GM21381 (cell line): ENCODE results near the gene BAHD1.
A peak's percentile ranks its signal among the peaks of the same experiment; 100 is the strongest.

ENCODE experiments used
- ATAC-seq: cut with Tn5 transposase; IDR thresholded peaks from one replicate; pipeline ENCODE4 v1.9.1; 2021; ENCODE audit warnings: mild to moderate bottlenecking, moderate library complexity; ENCODE audit not compliant: unreplicated experiment

The BAHD1 gene

DNA sequence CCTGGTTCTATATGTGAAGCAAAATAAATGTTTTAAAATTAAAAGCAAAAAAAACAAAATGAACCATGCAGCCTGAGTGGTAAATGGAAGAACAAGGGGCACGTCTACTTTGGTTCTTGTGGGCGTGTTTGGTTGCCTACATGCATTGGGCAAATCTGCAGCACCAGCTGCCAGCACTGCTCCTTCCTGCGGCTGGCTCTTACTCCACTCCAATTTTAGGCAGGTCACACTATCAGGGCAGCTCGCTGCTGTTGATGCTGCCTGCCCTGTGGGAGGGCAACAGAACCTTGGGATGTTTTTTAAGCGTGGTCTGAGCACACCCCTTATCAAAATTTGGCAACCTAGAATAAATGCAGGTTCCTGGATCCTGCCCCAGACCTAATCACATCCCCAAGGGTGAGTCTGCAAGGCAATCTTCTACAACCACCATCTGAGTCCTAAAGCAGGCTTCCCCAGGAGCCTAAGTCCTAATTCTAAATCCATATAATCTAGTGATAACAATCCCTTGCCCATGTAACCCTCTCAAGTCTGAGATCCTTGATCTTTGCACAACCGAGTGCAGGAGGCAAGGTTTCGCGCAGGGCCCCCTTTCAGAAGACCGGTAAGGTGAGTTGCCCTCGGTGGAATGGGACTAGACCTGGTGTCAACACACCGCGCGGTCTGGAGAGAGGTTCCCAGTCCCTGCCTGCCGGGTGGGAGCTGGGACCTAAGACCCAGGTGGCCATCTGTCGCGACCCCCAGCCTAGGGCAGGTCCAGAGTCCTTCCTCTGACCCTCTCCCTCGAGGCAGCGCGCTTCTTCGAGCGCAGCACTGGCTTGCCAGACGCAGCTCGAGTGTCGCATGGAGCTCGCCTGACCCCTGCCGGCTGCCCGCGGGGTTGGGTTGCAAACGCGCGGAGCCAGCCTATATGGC, 19.3 kb upstream of the BAHD1 start:
- no peak for ATAC-seq

DNA sequence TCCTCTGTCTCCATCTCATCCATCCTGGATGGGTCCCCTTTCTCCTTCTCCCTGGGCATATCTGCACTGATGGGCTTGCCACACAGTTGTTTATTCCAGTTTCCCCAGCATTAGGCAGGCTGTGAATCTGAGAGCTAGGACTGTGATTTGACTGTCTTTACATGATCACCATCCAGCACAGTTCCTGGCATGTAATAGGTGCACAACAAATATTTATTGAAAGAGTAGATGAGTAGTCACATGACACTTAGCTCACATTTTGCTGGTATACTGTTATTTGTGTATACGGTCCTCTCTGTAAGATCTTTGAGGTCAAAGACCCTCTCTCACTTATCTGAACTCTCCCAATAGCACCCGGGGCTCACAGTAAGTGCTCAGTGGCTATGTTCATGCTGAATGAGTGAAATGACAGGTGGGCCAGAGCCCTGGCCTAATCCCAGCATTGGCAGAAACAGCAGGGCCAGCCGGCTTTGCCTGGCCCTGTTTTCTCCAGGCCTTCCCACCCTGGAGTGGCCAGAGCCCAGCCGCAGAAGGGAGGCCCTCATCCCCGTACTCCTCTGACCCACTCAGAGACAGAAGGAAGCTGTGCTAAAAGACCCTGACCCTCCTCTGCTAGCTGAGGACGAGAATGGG, 16.2 kb upstream of the BAHD1 start:
- ATAC-seq = no peak

DNA sequence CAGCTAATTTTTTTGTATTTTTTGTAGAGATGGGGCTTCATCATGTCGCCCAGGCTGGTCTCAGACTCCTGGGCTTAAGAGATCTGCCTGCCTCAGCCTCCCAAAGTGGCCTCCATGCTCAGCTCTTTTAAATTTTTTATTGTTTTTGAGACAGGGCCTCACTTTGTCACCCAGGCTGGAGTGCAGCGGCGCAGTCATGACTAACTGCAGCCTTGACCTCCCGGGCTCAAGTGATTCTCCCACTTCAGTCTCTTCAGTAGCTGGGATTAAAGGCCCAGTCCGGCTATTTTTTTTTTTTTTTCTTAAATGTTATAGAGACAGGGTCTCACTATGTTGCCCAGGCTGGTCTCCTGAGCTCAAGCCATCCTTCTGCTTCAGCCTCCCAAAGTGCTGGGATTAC, 15.1 kb upstream of the BAHD1 start:
- no peak for ATAC-seq

DNA sequence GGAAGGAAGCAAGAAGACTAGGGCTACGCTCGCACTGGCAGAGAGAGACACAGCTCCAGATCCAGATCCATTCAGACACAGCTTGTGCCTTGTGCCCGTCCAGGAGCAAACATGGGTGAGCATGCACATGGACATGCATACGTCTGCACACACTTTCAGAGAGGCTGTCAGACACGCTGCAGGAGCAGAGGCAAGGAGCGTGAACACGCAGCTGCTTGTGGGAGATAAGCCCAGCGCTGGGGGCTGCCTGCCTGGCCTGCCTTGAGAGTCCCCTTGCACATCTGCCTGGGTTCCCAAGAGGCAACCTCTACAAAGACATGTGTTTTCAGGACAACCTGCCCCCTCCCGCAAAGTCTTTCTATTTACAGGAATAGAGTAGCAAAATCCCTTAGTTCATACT, 13.6 kb upstream of the BAHD1 start:
- ATAC-seq = no peak

DNA sequence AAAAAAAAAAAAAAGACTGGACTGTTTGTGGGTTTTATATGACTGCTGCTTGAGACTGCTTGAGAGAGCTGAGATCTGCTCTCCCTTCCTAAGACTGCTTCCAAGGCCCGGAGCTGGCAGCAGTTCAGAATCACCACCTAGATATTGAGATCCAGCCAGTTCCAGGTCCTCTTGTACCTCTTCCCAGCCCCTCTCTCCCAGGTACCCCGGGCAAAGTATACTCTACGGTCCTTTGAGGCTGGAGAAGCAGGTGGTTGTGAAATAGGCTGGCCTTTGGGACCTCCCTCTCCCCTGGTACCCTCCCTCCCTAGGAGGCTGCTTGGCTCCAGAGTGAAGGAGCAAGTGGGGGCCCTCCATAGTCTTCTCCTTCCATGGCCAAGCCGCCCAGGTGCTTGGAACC, 12.6 kb upstream of the BAHD1 start:
- ATAC-seq = no peak

DNA sequence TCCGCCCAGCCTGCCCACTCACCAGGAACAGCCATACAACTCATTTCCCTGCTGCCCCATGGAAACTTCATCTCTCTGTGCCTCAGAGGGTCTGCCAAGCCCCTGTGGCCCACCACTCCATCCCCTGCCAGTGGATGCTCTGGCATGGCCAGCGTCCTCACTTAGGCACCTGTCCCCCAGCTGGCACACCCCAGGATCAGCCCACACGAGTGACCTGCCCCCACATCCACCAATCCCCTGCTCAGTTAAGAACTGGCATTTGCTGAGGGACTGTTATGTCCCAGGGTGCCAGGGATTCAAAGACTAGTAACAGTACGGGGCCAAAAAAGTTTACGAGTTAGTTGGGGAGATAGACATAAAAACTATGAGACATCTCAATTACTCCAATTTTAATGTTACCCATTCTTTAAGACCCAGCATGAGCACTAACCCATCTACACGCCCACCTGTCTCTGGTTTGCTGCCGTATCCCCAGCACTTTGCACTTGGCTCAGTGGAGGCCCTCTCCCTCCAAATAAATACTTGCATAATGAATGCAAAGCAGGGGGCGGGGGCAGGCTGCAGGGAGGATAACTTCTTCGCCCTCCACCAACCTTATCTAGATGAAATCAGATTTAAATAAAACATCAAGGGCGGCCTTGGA, 11.6 kb upstream of the BAHD1 start:
- ATAC-seq = no peak

DNA sequence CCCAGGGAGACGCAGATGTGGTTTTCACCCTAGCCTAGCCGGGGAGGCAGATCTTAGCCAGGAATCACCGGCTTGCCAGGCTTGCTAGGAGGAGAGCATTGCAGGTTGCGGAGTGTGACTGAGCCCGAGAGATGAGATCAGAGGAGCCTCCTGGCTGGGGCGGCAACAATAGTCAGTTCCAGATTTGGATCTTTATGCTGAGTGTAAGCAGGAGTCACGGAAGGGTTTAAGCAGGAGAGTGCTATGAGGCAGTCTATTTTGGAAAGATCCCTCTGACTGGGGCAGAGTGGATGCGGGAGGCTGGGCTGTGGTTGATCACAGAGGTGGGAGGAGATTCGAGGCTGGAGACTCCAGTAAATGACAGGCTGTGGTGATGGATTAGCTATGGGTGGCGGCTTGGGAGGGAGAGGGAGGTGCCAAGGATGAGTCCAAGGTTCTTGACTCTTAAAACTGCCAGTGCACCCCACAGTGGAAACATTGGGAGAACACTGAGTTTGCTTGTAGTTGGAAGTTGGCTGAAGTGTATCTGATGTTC, 10.4 kb upstream of the BAHD1 start:
- ATAC-seq = no peak

DNA sequence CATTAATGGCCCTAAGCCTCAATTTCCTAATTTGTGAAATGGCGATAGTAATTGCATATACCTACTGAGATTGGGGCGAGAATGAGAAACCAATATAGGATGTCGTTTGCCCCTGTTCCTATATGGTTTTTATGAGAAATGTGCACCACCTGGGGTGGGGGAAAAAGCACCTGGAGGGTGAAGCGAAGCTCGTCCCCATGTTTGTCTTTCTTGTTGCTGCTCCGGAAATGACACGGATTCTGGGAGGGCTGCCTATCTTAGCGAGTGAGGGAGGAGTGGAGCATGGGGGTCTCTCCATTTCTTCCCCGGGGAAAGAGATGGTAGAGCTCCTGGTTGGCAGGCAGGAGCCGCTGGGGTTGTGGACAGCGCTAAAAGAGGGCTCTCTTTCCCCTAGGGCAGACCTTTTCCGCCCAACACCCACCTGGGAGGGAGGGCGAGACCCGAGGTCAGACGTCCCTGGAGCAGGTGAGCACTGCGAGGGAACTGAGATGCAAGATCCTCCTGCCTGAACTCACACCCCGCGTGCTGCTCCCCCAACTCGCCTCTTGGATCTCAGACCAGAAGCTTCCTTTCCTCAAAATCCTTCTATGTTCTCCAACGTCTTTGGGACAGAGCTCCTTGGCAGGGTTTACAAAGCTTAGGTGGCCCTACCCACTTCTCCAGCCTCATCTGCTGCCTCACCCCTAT, 5.6 kb upstream of the BAHD1 start:
- no peak for ATAC-seq

DNA sequence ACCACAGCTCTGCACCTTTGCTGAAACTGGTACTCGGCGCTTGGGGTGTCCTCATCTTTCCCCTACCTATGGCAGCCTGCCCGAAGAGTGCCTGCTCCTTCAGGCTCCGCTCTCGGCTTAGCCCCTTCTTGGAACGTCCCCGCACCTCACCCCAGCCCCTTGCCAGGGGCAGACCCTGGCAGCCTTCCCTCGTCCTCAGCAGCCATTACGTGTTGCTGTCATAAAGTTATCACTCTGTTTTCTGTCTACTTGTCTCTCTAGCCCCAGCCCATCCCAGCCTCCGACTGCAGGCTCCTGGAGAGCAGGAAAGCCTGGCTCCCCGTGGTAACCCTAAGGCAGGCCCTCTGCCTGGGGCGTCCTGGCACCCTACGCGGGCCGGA, 5.1 kb upstream of the BAHD1 start:
- ATAC-seq = no peak

DNA sequence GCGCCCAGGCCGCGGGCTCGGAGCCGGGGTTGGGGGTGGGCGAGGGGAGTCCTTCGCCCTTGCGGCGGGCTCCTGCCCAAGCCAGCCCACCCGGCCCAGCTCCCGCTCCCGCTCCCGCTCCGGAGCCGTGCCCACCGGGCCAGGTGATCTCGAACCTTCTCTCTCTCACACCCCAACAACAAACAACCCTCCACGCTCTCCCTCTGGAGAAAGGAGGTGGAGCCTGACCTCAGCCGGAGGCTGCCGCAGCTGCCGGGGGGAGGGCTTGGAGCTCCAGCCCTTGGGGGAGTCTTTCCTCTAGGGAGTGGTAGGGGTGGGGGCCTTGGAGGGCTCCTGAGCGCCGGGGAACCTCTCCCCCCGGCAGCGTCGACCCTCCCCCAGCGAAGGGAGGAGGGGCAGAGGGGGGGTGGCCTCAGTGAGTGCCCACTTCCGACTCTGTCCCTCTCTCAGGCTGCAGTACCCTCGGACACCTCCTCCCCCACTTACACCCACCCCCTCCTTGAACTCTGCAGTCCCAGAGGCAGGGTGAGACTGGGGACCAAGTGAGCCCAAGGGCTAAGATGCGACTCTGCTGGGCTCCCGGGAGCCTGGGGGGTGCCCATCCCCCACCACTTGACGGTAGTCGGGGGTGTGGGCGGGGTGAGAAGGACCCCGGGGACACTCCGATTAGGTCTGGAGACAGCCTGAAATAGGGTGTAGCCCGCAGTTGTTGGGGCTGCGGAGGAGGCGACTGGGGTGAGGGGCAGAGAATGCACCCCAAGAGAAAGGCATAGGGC, 4.4 kb upstream of the BAHD1 start:
- ATAC-seq = no peak

DNA sequence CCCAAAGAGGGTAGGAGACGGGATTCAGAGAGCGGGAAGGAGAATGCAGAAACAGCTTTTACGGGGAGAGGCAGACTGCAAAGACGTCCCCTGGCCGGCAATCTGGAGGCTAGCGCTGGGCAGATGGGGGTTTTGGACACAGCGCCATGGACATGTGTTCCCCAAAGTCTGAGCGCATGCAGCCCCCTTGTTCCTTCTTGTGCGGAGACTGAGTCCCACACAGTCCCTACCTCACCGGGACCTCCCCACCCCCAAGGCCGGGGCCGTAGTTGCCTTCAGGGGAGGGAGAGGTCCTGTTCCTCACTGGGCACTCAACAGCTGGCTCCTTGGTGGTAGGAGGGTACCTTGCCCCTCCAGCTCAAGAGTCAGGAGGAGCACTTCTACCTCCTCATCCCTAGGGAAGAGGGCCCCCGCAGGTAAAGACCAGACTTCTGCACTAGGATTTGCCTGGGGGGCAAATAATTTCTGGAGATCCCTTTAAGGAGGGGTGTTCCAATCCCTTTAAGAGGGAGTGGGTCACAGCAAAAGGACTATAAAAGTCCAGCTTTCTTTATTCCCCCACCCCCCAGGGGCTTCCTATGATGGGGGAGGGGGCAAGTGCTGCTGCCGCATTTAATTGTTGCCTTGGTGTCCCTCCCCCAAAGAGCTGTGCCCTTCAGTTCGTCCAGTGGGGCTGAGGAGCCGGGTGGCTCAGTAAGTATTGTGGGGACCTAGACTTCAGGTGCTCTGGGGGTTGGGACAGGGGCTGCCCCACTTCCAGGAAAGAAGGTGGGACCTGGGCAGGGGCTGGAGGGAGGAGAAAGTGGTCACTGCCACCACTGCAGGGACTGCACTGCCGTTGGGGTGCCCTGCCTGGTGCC, 3.6 kb upstream of the BAHD1 start:
- ATAC-seq = no peak

DNA sequence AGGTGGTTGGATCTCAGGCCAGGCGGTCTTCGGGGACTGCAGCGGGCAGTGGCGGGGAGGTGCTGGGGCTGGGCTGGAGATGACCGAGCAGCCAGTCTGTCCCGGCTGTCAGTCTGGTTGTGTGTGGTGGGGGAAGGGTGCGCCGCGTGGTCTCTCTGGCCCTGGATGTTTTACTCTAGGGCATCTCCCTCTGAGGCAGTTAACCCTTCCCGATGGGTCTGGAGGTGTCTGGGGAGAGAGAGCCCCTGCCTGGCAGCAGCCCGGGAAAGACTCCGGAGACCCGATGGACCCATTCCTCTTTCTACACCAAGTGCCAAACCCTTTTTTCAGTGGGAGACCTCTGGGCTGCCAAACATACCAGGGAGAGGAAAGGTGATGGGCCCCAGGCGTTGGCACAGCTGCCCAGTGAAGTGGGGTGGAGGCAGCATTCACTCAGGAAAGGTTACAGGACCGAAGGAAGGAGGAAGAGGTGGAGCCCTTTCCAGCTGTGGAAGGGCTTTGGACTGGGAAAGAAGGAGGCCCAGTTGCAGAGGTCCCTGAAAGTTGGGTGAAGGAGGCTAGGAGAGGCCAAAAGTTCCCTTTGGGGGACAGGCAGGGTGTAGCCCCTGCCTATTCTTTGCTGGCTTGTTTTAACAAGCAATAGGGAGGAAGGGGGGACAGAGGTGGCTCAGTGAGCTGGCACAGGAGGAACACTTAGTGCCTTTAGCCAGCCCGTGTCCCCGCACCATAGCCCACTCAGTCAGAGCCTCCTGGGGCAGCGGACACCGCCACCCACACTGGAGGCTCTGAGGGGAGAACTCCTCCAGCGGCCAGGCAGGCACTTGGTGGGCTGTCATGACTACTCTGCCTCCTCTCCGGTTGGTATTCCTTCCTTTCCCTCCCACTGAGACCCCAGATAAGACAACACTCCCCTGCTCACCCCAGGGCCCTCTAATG, 2.7 kb upstream of the BAHD1 start:
- ATAC-seq = no peak

DNA sequence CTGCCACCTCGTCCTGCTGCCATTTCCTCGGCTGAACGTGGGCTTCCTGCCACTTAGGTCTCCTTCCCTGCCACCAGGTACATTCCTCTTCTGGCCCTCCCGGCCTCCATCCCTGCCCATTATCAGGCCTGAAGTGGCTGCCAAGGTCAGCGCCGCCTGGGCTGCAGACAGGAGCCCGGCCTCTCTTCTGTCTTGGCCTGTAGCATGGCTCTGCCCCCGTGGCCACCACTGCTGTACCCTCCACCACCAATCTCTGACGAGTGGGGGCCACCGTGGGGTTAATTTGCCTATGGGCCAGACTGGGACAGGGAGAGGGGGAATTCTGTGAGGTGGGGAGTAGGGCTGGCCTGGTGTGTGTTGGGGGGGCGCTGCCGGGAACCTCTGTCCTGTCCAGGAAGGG, 2.0 kb upstream of the BAHD1 start:
- ATAC-seq = no peak

DNA sequence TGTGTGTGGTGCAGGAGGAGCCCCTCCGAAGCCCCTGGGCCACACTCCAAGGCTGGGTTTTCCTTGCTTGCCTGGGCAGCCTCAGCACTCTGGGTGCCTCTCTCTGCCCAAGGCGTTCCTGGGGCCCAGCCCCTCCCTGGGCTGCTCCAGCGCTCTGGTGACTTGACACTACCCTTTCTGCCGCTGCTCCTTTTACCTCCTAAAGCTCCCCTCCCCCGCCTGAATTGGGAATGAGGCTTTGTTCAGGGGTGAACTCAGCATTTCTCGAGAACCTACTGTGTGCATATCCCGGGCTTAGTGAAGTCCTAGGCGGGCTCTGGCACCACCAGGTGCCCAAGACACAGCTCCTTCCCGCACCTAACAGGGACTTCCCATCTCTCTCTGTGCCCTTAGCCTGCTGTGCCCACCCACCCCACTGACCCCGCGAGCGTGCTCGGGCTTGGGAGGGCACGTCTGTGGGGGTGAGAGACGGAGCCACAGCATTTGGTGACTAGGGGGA, 1.2 kb upstream of the BAHD1 start:
- ATAC-seq = no peak

DNA sequence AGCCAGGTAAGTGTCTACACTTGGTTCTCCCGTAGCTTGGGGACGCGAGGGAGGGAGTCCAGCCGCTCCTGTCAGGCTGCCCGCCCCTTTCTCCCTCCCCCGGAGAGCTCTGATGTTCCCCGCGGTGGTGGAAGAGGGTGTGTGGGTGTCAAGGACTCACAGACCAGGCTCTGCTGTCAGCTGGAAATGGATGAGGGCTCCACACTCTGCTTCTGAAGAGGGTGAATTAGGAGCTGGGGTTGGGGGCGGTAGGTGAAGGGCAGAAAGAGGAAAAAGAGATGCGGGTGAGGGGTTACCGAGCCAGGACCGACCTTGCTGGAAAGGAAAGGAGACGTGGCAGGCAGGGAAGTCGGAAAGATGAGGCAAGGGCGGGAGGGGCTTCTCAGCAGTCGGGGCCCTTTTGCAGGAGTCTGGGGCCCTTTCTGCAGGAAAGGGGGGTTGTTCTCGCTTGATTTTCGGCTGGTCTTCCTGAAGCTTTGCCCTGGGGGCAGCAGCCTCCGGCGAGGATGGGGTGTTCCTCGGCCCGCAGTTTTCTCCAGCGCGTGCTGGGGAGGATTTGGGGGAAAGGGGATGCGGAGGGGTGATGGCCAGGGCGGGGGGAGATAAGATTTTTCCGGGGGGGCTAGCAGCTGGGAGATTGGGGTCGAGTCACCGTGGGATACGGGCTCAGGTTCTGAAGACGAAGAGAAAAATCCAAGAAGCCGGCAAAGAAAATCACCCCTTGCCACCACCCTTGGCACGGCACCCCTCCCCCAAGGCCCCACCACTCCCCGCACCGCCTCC, 602 bp upstream of the BAHD1 start:
- no peak for ATAC-seq

DNA sequence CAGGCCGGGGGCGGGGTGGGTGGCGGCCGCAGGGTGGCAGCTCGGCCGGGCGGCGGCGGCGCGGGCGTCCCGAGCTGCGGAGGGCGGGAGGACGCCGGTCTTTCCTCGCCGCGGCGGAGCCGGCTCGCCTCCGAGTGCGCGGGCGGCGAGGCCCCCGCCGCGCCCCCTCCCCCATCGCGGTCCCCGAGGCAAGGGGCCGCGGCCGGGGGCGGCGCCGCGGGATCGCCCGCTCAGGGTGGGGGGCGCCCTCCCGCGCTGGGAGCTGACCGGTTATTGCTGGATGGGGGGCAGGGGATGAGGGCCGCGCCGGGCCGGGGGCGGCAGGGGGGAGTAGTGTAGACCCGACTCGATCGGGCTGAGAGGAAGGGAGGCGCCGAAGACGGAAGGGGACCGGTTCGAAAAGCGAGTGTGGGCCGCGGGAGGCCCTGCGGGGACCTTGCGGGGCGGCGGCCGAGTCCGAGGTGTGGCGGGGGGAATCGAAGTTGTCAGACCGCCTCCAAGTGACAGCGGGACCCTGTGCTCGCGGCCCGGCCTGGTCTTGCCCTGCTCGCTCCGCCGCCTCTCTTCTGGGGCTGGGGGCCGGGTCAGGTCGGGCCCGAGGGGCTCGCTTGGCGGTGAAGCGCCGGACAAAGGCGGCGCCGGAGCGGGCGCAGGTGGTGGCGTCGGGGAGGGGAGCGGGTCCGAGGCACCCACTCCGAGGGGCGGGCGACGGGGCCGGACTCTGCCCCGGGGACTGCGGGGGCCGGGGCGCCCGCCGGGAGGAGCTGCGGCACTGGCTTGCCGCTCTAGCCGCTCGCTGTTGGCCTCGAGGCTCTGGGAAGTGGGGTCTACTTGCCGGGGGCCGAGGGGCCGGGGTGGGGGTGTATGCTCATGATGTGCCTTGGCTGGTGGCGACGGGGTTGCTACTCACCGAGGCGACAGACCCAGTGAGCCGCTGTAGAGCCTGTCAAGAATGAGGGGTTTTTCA, 1.1 kb downstream of the BAHD1 start:
- ATAC-seq = peak; percentile 1
